SH-SY5Y (cell line): ENCODE results near the gene IGSF8.

ENCODE experiments used
- GATA2 ChIP-seq: IDR thresholded peaks from 2 replicates; pipeline ENCODE4 v1.6.1; 2011; ENCODE audit warnings: mild to moderate bottlenecking, low read depth, low read length
- GATA3 ChIP-seq: IDR thresholded peaks from 2 replicates; pipeline ENCODE4 v1.6.1; 2011; ENCODE audit warnings: low read depth, mild to moderate bottlenecking, low read length, moderate library complexity

IGSF8 gene

GRCh38 chr1:160120797-160121196 is 22.4 kb upstream of the IGSF8 start:
- TF ChIP-seq GATA2 (no peak), GATA3 (no peak)

DNA sequence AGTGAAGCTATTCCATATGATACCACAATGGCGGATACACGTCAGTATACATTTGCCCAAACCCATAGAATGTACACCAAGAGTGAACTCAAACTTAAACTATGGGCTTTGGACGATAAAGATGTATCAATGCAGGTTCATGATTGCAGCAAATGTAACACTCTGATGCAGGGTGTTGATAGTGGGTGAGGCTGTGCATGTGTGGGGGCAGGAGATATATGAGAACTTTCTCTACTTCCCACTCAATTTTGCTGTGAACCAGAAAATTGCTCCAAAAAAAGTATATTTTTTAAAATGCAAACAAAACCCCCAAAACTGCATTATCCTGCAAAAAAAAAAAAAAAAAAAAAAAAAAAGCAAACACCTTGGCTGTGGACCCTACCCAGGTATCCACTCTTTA is 20.5 kb upstream of the IGSF8 start:
- no peak for TF ChIP-seq GATA2
- TF ChIP-seq GATA3: no peak

GRCh38 chr1:160117709-160118183 is 19.3 kb upstream of the IGSF8 start:
- TF ChIP-seq GATA2: no peak
- no peak for TF ChIP-seq GATA3

GRCh38 chr1:160117300-160117699 is 18.9 kb upstream of the IGSF8 start:
- TF ChIP-seq GATA3 (no peak), GATA2 (no peak)

DNA sequence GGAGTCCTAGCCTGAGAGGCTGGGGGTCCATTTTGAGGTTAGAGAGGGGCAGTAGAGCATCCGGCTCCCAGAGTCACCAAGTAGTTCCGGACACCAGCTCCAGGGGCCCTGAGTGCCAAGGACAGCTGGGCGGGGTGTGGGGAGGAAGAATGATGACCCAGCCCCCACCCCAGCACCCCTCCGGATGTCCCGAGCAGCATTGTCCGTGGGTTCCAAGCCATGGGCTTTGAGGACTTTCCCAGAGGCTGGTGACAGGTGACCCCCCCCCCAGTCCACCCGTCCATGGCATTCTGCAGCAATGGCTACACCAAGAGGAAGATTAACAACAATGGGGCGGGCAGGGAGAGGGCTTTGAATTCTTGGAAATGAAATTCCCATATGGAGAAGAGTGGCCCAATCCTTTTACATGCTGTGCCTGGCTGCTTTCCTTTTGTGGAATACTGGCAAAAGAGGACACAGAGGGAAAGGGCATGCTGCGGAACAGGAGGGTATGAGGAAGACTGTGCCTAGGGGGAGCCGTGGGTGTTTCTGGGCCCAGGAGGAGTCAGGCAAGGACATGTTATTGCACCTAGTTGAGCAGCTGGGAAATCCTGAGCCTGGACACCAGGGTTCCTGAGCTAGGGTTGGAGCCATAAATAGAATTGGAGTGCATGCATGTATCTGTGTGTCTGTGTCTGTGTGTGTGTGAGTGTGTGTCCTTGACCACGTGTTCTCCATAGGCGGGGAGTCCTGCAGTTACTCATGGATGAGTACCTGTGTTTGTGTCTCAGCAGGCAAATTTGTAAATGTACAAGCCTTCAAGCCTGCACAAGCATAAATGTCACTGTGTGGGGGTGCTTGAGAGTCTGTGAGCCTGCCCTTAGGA is 18.1 kb upstream of the IGSF8 start:
- TF ChIP-seq GATA3 (no peak), GATA2 (no peak)

GRCh38 chr1:160115545-160116282 is 17.3 kb upstream of the IGSF8 start, which contains the start of gene ATP1A2:
TSS of gene ATP1A2 (plus strand) at chr1:160115759. CDS start at chr1:160115862, 103 bp downstream.
- TF ChIP-seq GATA3: no peak
- no peak for TF ChIP-seq GATA2

DNA sequence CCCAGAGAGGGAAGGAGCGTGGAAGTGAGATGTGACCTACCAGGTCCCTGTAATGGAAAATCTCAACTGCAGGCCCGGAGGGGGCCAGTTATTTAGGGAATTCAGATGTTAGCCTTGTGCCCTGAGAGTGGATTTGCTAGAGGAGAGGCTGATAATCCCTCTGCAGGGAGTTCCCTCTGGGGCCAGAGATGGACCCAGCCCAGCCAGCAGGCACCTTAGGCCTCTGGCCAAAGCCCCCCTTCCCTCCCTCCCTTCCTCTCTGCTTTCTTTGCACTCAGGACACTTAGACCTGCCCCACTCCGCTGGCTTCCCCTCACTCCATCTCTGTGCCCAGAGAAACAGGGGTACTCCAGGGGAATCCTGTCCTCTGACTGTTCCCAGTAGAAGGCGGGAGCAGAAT is 15.7 kb upstream of the IGSF8 start:
- no peak for TF ChIP-seq GATA2
- TF ChIP-seq GATA3: no peak

GRCh38 chr1:160113407-160113806 is 15.0 kb upstream of the IGSF8 start:
- TF ChIP-seq GATA3 (no peak), GATA2 (no peak)

DNA sequence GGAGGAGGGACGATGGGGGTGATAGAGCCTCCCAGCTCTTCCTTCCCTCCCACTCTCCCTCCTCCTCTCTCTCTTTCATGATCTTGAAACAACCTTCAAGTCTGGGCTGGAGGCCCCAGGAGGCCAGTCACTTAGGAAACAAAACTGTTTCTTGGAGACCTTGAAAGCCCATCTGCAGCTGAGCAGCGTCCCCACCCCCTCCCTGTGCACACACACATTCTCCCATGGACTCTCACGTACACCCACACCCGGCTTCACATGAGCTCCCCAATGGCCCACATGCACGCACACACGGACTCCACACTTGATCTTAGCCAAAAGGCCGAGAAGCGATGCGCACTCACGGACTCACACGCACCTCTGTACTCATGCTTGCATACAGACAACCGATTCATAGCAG is 13.9 kb upstream of the IGSF8 start:
- no peak for TF ChIP-seq GATA2
- TF ChIP-seq GATA3: no peak

- TF ChIP-seq GATA3 (no peak), GATA2 (no peak)
Measured at GRCh38 chr1:160109686-160110085, 11.3 kb upstream of the IGSF8 start.

GRCh38 chr1:160108888-160109662 is 10.7 kb upstream of the IGSF8 start:
- TF ChIP-seq GATA2 (no peak), GATA3 (no peak)

GRCh38 chr1:160107512-160107911 is 9.1 kb upstream of the IGSF8 start:
- TF ChIP-seq GATA3: no peak
- no peak for TF ChIP-seq GATA2

DNA sequence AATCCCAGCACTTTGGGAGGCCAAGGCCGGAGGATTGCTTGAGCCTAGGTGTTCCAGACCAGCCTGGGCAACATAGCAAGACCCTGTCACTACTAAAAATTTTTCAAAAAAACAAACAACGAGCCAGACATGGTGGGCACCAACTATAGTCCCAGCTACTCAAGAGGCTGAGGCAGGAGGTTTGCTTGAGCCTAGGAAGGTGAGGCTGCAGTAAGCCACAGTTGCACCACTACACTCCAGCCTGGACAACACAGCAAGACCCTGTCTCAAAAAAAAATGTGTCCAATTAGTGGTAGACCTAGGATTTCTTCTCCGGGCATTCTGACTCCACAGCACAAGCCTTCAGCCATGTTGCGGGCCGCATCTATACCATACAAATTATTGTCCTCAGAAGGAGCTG is 6.7 kb upstream of the IGSF8 start:
- no peak for TF ChIP-seq GATA3
- no peak for TF ChIP-seq GATA2

DNA sequence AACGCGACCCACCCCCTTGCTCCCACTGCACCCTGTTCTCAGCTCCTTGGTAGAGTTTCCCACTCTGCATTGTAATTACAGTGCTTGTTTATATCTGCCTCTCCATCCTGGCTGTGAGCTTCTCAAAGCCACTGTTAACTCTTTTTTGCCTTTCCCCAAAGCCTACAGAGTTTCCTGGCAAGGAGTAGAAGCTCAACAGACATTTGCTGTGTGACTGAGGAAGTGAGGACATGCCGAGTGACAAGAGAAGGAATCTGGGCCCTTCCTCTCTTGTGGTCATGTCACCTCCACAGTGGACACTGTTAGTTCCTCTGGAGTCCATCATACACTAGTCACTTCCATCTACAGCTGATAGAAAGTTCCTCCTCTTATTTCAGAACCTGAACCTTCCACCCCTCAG is 6.1 kb upstream of the IGSF8 start:
- TF ChIP-seq GATA3: no peak
- no peak for TF ChIP-seq GATA2
